Hepatocyte (in vitro differentiated cells): Measurements from ENCODE around the gene GFM1. TPM values are rescaled to one million over a fixed set of nuclear protein-coding genes. Genes with fewer than 3 reads are reported as not detected.
A peak's percentile ranks its signal among the peaks of the same experiment; 100 is the strongest.

Source experiments
- DNase-seq: peaks from one replicate; pipeline ENCODE4 v3.0.0-alpha.2; 2016; ENCODE audit warnings: low spot score
- H2AFZ ChIP-seq: fragments of 200-600 bp; sonication (generic); 2 replicates; pipeline ENCODE4 v1.6.0; 2016; ENCODE audit warnings: antibody characterized with exemption, mild to moderate bottlenecking
- H3K27ac ChIP-seq: fragments of 200-600 bp; sonication (generic); 2 replicates; pipeline ENCODE4 v1.5.1; 2016; ENCODE audit warnings: mild to moderate bottlenecking
- H3K27me3 ChIP-seq: fragments of 200-600 bp; sonication (generic); 2 replicates; pipeline ENCODE4 v1.6.1; 2016
- H3K36me3 ChIP-seq: fragments of 200-600 bp; sonication (generic); replicated peaks from 2 replicates; pipeline ENCODE4 v1.5.1; 2016; ENCODE audit warnings: low read depth; ENCODE audit not compliant: insufficient read depth
- H3K4me1 ChIP-seq: fragments of 200-600 bp; sonication (generic); 2 replicates; pipeline ENCODE4 v1.5.1; 2016; ENCODE audit warnings: mild to moderate bottlenecking, moderate library complexity; ENCODE audit not compliant: insufficient read depth
- H3K4me2 ChIP-seq: fragments of 200-600 bp; sonication (generic); 2 replicates; pipeline ENCODE4 v1.6.0; 2016
- H3K4me3 ChIP-seq: fragments of 200-600 bp; sonication (generic); 2 replicates; pipeline ENCODE4 v1.5.1; 2016; ENCODE audit warnings: mild to moderate bottlenecking
- H3K79me2 ChIP-seq: fragments of 200-600 bp; sonication (generic); 2 replicates; pipeline ENCODE4 v1.6.0; 2017; ENCODE audit warnings: mild to moderate bottlenecking
- H3K9me2 ChIP-seq: fragments of 200-600 bp; sonication (generic); replicated peaks from 2 replicates; pipeline ENCODE4 v1.6.0; 2017; ENCODE audit warnings: mild to moderate bottlenecking; ENCODE audit not compliant: insufficient read depth
- H3K9me3 ChIP-seq: fragments of 200-600 bp; sonication (generic); 2 replicates; pipeline ENCODE4 v1.5.1; 2016; ENCODE audit warnings: low read depth, mild to moderate bottlenecking
- H4K20me1 ChIP-seq: fragments of 200-600 bp; sonication (generic); 2 replicates; pipeline ENCODE4 v1.6.0; 2016; ENCODE audit warnings: mild to moderate bottlenecking; ENCODE audit not compliant: insufficient read depth, poor library complexity, severe bottlenecking
- EZH2 ChIP-seq: fragments of 200-600 bp; sonication (generic); IDR thresholded peaks from 2 replicates; pipeline ENCODE4 v1.6.1; 2016; ENCODE audit warnings: antibody characterized with exemption, mild to moderate bottlenecking, borderline replicate concordance
- EZH2phosphoT487 ChIP-seq: fragments of 200-600 bp; sonication (generic); IDR thresholded peaks from one replicate; pipeline ENCODE4 v1.6.1; 2018; ENCODE audit warnings: antibody characterized with exemption, mild to moderate bottlenecking, low read depth, moderate library complexity; ENCODE audit not compliant: unreplicated experiment, severe bottlenecking
- WGBS: methylation state at CpG from one replicate; pipeline ENCODE4 v1.1.6; 2016; ENCODE audit warnings: low lambda C conversion rate; ENCODE audit errors: missing lambda C conversion rate; 5-methylcytosine and 5-hydroxymethylcytosine counted together
- polyA plus RNA-seq: library from polyadenylated mRNA; unstranded; fragments of >200 nt; fragmentation: Nextera tagmentation; extraction: Ambion mirVana; gene quantifications from 2 replicates; pipeline ENCODE4 v1.2.1, GENCODE V29; 2016
- total RNA-seq: library from RNA; depleted of rRNA; stranded (reverse); fragments of >200 nt; gene quantifications from 2 replicates; pipeline ENCODE4 v1.2.3, GENCODE V29; 2014
- TF ChIP-seq, protein P1 (sequence below): fragments of 200-600 bp; sonication (generic); IDR thresholded peaks from 2 replicates; pipeline ENCODE4 v1.5.1; 2016; ENCODE audit warnings: antibody characterized with exemption, mild to moderate bottlenecking; ENCODE audit not compliant: poor library complexity

The GFM1 gene
- total and polyA plus RNA-seq, 2 experiments from 2014 or later: 28.0 to 60.0 TPM

DNA sequence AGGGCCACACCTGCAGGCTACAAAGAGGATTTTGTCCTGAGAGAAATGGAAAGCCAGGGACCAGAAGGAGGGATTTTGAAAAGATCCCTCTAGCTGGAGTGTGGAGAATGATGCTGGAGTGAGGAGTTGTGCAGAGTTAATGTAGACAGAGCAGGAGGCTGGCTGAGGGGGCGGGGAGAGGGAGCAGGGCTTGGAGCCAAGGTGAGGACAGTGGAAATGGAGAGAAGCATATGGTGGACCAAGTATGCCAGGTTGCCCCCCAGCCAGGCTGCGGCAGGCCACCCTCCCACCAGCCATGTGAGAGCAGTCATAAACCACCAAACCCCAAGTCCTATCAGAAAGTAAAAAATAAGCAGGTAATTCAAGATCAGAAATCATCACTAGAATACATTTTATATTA, 73.2 kb downstream of the GFM1 start:
- no peaks in the 10 kb centered on the region for H3K27me3 ChIP-seq
- H3K4me2 ChIP-seq: no peak overlapping the region
- no peaks in the 10 kb centered on the region for H4K20me1 ChIP-seq
- H3K4me3 ChIP-seq: no peak overlapping the region
- WGBS: 100% methylated on average over 2 of the region's 2 CpGs
- DNase-seq: no peak
- no peaks in the 10 kb centered on the region for H3K36me3 ChIP-seq
- H3K27ac ChIP-seq: peak overlapping the region; percentile 44
- H3K9me3 ChIP-seq: no peaks in the 10 kb centered on the region
- H3K4me1 ChIP-seq: no peaks in the 10 kb centered on the region
- no peak for TF ChIP-seq EZH2
- no peak for TF ChIP-seq EZH2phosphoT487
- TF ChIP-seq, protein P1, sequence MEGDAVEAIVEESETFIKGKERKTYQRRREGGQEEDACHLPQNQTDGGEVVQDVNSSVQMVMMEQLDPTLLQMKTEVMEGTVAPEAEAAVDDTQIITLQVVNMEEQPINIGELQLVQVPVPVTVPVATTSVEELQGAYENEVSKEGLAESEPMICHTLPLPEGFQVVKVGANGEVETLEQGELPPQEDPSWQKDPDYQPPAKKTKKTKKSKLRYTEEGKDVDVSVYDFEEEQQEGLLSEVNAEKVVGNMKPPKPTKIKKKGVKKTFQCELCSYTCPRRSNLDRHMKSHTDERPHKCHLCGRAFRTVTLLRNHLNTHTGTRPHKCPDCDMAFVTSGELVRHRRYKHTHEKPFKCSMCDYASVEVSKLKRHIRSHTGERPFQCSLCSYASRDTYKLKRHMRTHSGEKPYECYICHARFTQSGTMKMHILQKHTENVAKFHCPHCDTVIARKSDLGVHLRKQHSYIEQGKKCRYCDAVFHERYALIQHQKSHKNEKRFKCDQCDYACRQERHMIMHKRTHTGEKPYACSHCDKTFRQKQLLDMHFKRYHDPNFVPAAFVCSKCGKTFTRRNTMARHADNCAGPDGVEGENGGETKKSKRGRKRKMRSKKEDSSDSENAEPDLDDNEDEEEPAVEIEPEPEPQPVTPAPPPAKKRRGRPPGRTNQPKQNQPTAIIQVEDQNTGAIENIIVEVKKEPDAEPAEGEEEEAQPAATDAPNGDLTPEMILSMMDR: no peak
- peaks cover 2% of the 10 kb centered on the region for H3K79me2 ChIP-seq
- H2AFZ ChIP-seq: no peak overlapping the region
- no peaks in the 10 kb centered on the region for H3K9me2 ChIP-seq

DNA sequence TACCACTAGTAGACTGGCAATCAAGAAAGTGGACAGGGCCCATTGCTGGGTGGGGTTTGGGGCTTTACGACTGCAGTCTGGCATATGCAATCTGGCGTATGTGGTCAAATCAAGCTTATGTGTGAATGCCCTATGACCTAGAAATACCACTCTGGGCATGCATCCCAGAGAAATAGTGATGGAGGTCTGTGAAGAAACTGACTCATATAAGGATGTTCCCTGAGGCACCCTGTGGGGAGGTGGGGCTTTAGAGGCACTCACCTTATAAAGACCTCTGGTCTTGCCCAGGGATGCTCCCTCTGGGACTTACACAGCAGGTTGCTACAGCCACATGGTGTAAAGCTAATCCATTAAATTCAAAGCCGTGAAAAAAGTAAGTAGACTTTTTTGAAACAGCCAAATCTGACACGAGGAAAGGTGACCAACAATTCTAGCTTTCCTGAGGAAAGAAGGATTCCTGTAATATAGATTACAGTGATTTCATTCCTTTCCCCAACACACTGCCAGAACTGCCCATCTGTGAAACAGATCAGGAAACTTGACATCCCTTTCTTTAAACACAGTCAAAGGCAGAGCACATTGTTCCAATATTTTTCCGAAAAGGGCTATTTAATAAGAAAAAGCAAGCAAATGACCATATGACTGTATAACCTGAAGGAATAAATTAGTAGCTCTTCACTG, 74.3 kb downstream of the GFM1 start:
- Histone ChIP-seq H3K27me3 (no peaks in the 10 kb centered on the region), H3K79me2 (peaks cover 2% of the 10 kb centered on the region), H3K4me3 (no peak overlapping the region), H3K27ac (peak overlapping the region; percentile 19), H3K9me2 (no peaks in the 10 kb centered on the region), H3K4me1 (peaks cover 4% of the 10 kb centered on the region), H4K20me1 (no peaks in the 10 kb centered on the region), H3K4me2 (no peak overlapping the region), H2AFZ (no peak overlapping the region), H3K9me3 (no peaks in the 10 kb centered on the region), H3K36me3 (no peaks in the 10 kb centered on the region)
- WGBS: 84% methylated on average over 5 of the region's 5 CpGs
- DNase-seq: peak; percentile 26
- TF ChIP-seq, protein P1: no peak
- no peak for TF ChIP-seq EZH2
- TF ChIP-seq EZH2phosphoT487: no peak

DNA sequence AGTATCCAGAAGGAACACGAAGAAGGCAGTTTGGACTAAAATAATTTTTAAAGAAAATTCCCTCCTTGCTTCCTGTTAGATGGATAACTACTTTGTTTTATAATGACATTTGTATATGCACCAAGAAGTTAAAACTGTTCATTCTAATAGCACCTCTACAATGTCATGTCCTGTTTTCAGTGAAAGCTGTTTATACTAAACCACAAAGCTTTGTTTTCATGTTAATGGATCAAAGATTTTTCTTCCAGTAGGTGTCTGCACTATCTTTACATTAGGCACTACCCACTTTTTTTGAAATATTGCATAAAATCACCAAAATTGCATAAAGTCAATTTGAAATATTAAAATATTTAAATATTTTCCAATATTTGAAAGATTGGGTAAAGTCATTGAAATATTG, 77.8 kb downstream of the GFM1 start:
- Histone ChIP-seq H3K4me1 (peaks cover 31% of the 10 kb centered on the region), H3K4me2 (no peak overlapping the region)

More for the DNA sequence above, 77.8 kb downstream of the GFM1 start:
- Histone ChIP-seq H3K4me3 (no peak overlapping the region), H3K36me3 (no peaks in the 10 kb centered on the region), H3K79me2 (peaks cover 2% of the 10 kb centered on the region), H2AFZ (no peak overlapping the region), H4K20me1 (no peaks in the 10 kb centered on the region), H3K9me3 (no peaks in the 10 kb centered on the region), H3K27me3 (no peaks in the 10 kb centered on the region), H3K27ac (peak overlapping the region; percentile 95), H3K9me2 (no peaks in the 10 kb centered on the region)
- WGBS: 83% methylated on average over 1 of the region's 1 CpG
- TF ChIP-seq EZH2phosphoT487: no peak
- TF ChIP-seq EZH2: no peak
- TF ChIP-seq, protein P1: no peak
- no peak for DNase-seq
